HepG2 (cell line): ENCODE data around the gene PRSS12. TPM values are rescaled to one million over a fixed set of nuclear protein-coding genes. Genes with fewer than 3 reads are reported as not detected.
A peak's percentile ranks its signal among the peaks of the same experiment; 100 is the strongest.
"Not testable (repeated sequence)": the region's sequence is repeated elsewhere in the genome, so short reads cannot be mapped to it uniquely, and the experiment has no call there.

Experiments used
- ATAC-seq: fragments of 200-7000 bp; cut with Tn5 transposase; 3 replicates; pipeline ENCODE4 v1.9.1; 2020; ENCODE audit warnings: mild to moderate bottlenecking, moderate library complexity
- BruUV-seq: library from RNA; stranded (reverse); fragments of 400-500 nt; replicated peaks from 2 replicates; lab custom pipeline; 2021; lab: Mats Ljungman, UMichigan
- CTCF ChIA-PET: fragments of 300-600 bp; formaldehyde crosslinking; extraction: SDS; loops from one replicate; lab custom pipeline; 2021; ENCODE audit warnings: low total read pairs, inconsistent platforms, low intra/inter-chr PET ratio; lab: Yijun Ruan, JAX
- POLR2A ChIA-PET: fragments of 350-600 bp; sonication (Branson Sonifier 250); formaldehyde crosslinking; loops from one replicate; lab custom pipeline; 2020; ENCODE audit warnings: antibody characterized with exemption, inconsistent platforms; lab: Yijun Ruan, JAX
- DNase-seq: peaks from one replicate; pipeline ENCODE4 v3.0.0-alpha.2; 2015; ENCODE audit warnings: low spot score
- FAIRE-seq: peaks from 3 replicates; lab custom pipeline; 2011; peaks lifted over from hg19 to GRCh38; lab: Jason Lieb, UNC
- H2AFZ ChIP-seq: one replicate; pipeline ENCODE4 v1.6.1; 2011; ENCODE audit warnings: low read length, inconsistent platforms
- H3K27ac ChIP-seq: fragments of 300-600 bp; 3 replicates; pipeline ENCODE4 v1.8.0; 2011; ENCODE audit warnings: mixed run types, mild to moderate bottlenecking, mixed read lengths, low read length, inconsistent platforms; ENCODE audit not compliant: insufficient read depth; ENCODE audit errors: extremely low read length
- H3K27me3 ChIP-seq, 2 experiments: fragments of 200-600 bp in 1 of 2; 2 replicates in 1 of 2; 3 replicates in 1 of 2; pipeline versions ENCODE4 v1.6.0 to v1.8.0; 2011; ENCODE audit warnings: low read length in 2 of 2, mild to moderate bottlenecking in 2 of 2, moderate library complexity in 2 of 2, inconsistent platforms in 1 of 2; ENCODE audit not compliant: insufficient read depth in 2 of 2, control insufficient read depth in 1 of 2
- H3K36me3 ChIP-seq, 2 experiments: fragments of 200-600 bp in 1 of 2; replicated peaks in 1 of 2; 2 replicates in 1 of 2; 3 replicates in 1 of 2; pipeline versions ENCODE4 v1.5.1 to v1.8.0; 2011; ENCODE audit warnings: low read length in 2 of 2, inconsistent platforms in 1 of 2; ENCODE audit not compliant: insufficient read depth in 2 of 2, control insufficient read depth in 1 of 2
- H3K4me1 ChIP-seq: 2 replicates; pipeline ENCODE4 v1.5.1; 2012; ENCODE audit warnings: low read length, inconsistent platforms; ENCODE audit not compliant: insufficient read depth
- H3K4me2 ChIP-seq: 2 replicates; pipeline ENCODE4 v1.6.0; 2011; ENCODE audit warnings: low read depth, low read length, inconsistent platforms
- H3K4me3 ChIP-seq, 3 experiments: fragments of 200-600 bp in 1 of 3; sonication (generic), shearing (Covaris generic) in 1 of 3; replicated peaks in 1 of 3; 2 replicates each; pipeline ENCODE4 v1.5.1; 2011 to 2016; ENCODE audit warnings: low read length in 3 of 3, inconsistent platforms in 2 of 3, low read depth in 2 of 3, mild to moderate bottlenecking in 2 of 3, control low read depth in 1 of 3, mixed read lengths in 1 of 3; ENCODE audit not compliant: insufficient read depth in 1 of 3
- H3K79me2 ChIP-seq: one replicate; pipeline ENCODE4 v1.6.1; 2011; ENCODE audit warnings: low read length, inconsistent platforms; ENCODE audit not compliant: insufficient read depth
- H3K9ac ChIP-seq: 2 replicates; pipeline ENCODE4 v1.6.0; 2011; ENCODE audit warnings: mild to moderate bottlenecking, low read depth, low read length, inconsistent platforms; ENCODE audit not compliant: insufficient read depth
- H3K9me3 ChIP-seq: 2 replicates; pipeline ENCODE4 v1.5.1; 2012; ENCODE audit warnings: mild to moderate bottlenecking, low read length
- H4K20me1 ChIP-seq: 2 replicates; pipeline ENCODE4 v1.6.0; 2011; ENCODE audit warnings: inconsistent platforms, mild to moderate bottlenecking, low read length, moderate library complexity; ENCODE audit not compliant: insufficient read depth
- CBX1 ChIP-seq: IDR thresholded peaks from one replicate; pipeline ENCODE4 v1.6.1; 2016; ENCODE audit warnings: antibody characterized with exemption, low read depth
- MAFF ChIP-seq: IDR thresholded peaks from 2 replicates; pipeline ENCODE4 v1.6.1; 2011; ENCODE audit warnings: low read depth, low read length, improper control_type of control experiment
- NFE2L1 ChIP-seq: sonication (generic); formaldehyde crosslinking; IDR thresholded peaks from 2 replicates; pipeline ENCODE4 v1.4.0; 2020; ENCODE audit warnings: missing genetic modification reagents, mild to moderate bottlenecking, borderline replicate concordance
- ZNF326 ChIP-seq: sonication (generic); formaldehyde crosslinking; IDR thresholded peaks from 2 replicates; pipeline ENCODE4 v1.4.0; 2020; ENCODE audit warnings: missing genetic modification reagents, borderline replicate concordance
- ZNF557 ChIP-seq: sonication (generic); formaldehyde crosslinking; IDR thresholded peaks from 2 replicates; pipeline ENCODE4 v1.4.0; 2020; ENCODE audit warnings: missing genetic modification reagents
- ZNF724P ChIP-seq: sonication (generic); formaldehyde crosslinking; IDR thresholded peaks from 2 replicates; pipeline ENCODE4 v1.8.0; 2022; ENCODE audit warnings: missing genetic modification reagents, borderline replicate concordance
- WGBS: methylation state at CpG from one replicate; pipeline ENCODE4 v1.1.6; 2017; ENCODE audit warnings: low lambda C conversion rate; 5-methylcytosine and 5-hydroxymethylcytosine counted together
- in situ Hi-C: cut with HindIII; loops from 2 replicates; pipeline ENCODE4 v1.10.0; 2017; ENCODE audit warnings: low pct_unique_long_range_greater_than_20kb; ENCODE audit not compliant: extremely low pct_ligation_motif_present
- intact Hi-C: fragments of 100-400 bp; cut with micrococcal nuclease; formaldehyde crosslinking; loops from one replicate; pipeline ENCODE4 v1.10.0; 2022; ENCODE audit not compliant: unreplicated experiment
- polyA plus RNA-seq, 8 experiments: library from polyadenylated mRNA; depleted of rRNA in 3 of 8; stranded (reverse) in 7 of 8; unstranded in 1 of 8; fragments of >200 nt; fragmentation: Illumina TruSeq in 4 of 8; extraction: Trizol in 4 of 8; gene quantifications; 2 replicates each; pipeline versions ENCODE4 v1.2.1 to v1.2.3, GENCODE V29; 2011 to 2016; ENCODE audit warnings: low read depth in 4 of 8, missing spikeins in 1 of 8, mixed read lengths in 1 of 8; ENCODE audit not compliant: insufficient read depth in 1 of 8
- total RNA-seq, 5 experiments: library from RNA; depleted of rRNA; stranded (reverse); fragments of >200 nt; fragmentation: Illumina TruSeq; extraction: Trizol; gene quantifications; 2 replicates each; pipeline ENCODE4 v1.2.3, GENCODE V29; 2016; ENCODE audit warnings: low read depth in 1 of 5
- TF ChIP-seq, protein P1 (sequence below), 2 experiments: sonication (generic) in 1 of 2; formaldehyde crosslinking in 1 of 2; IDR thresholded peaks; 2 replicates each; pipeline versions ENCODE4 v1.6.1 to v1.9.0; 2014 to 2022; ENCODE audit warnings: antibody characterized with exemption in 1 of 2, borderline replicate concordance in 1 of 2, inconsistent platforms in 1 of 2, low read depth in 1 of 2, missing genetic modification reagents in 1 of 2
- TF ChIP-seq, protein P2 (sequence below): sonication (generic); formaldehyde crosslinking; IDR thresholded peaks from 2 replicates; pipeline ENCODE4 v1.4.0; 2020; ENCODE audit warnings: mild to moderate bottlenecking, missing genetic modification reagents

PRSS12 gene
- total and polyA plus RNA-seq, 2 of the 13 experiments (the other 11 are each of a cell fraction or from before 2014, with no cell fraction given) = 0.02 TPM; not detected in 1

DNA sequence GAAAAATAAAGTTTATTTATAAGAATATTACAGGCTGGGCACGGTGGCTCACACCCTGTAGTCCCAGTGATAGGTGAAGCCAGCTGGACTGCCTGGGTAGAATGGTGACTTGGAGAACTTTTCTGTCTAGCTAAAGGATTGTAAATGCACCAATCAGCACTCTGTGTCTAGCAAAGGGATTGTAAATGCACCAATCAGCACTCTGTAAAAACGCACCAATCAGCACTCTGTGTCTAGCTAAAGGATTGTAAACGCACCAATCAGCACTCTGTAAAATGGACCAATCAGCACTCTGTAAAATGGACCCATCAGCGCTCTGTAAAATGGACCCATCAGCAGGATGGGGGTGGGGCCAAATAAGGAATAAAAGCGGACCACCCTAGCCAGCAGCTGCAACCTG lies 39.7 kb upstream of the PRSS12 start:
- CTCF ChIA-PET, H3K36me3 ChIP-seq, DNase-seq, ATAC-seq, H3K4me2 ChIP-seq, BruUV-seq, H3K27ac ChIP-seq, POLR2A ChIA-PET, H3K9me3 ChIP-seq, H3K4me1 ChIP-seq, in situ Hi-C loops, H3K79me2 ChIP-seq, H3K4me3 ChIP-seq, H3K9ac ChIP-seq, FAIRE-seq, H3K27me3 ChIP-seq, H2AFZ ChIP-seq, intact Hi-C loops, H4K20me1 ChIP-seq: not testable (repeated sequence)
- TF ChIP-seq MAFF = 0 out of 2 replicates have a peak, but pooled peaks have one; percentile 13
- 35% methylated on average over 5 of the region's 5 CpGs for WGBS

DNA sequence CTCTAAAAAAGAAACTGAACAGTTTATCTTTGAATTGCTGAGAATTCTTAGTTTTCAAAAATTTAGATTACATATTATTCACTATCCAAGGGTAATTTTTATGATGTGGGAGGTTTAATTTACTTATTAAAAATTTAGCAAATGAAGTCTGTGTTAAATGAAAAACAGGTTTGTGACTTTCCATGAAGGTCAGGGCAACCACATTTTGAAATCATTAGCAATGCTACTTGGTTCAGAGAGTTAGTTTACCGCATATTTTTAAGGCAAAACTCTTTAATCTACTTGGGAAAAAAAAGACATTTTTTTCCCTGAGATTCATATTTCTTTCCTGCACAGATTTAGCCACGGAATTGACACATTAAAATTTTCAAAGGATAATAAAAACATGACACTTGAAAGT lies 37.3 kb upstream of the PRSS12 start:
- Histone ChIP-seq H3K4me1 (no peaks in the 10 kb centered on the region), H3K36me3 (no peaks in the 10 kb centered on the region), H3K9me3 (no peaks in the 10 kb centered on the region), H3K27ac (no peak overlapping the region), H2AFZ (no peak overlapping the region), H3K27me3 (no peaks in the 10 kb centered on the region), H3K4me3 (no peak overlapping the region), H4K20me1 (no peaks in the 10 kb centered on the region), H3K4me2 (no peak overlapping the region), H3K9ac (no peak overlapping the region), H3K79me2 (no peaks in the 10 kb centered on the region)
- POLR2A ChIA-PET = no interaction called here
- no peak for DNase-seq
- CTCF ChIA-PET = no interaction called here
- intact Hi-C loops (no loop called here), in situ Hi-C loops (no loop called here)
- BruUV-seq = no TSS peak
- WGBS = 19% methylated on average over 2 of the region's 2 CpGs
- no peak for FAIRE-seq
- ATAC-seq = no peak
- TF ChIP-seq CBX1 = no peak
- TF ChIP-seq, protein P1, sequence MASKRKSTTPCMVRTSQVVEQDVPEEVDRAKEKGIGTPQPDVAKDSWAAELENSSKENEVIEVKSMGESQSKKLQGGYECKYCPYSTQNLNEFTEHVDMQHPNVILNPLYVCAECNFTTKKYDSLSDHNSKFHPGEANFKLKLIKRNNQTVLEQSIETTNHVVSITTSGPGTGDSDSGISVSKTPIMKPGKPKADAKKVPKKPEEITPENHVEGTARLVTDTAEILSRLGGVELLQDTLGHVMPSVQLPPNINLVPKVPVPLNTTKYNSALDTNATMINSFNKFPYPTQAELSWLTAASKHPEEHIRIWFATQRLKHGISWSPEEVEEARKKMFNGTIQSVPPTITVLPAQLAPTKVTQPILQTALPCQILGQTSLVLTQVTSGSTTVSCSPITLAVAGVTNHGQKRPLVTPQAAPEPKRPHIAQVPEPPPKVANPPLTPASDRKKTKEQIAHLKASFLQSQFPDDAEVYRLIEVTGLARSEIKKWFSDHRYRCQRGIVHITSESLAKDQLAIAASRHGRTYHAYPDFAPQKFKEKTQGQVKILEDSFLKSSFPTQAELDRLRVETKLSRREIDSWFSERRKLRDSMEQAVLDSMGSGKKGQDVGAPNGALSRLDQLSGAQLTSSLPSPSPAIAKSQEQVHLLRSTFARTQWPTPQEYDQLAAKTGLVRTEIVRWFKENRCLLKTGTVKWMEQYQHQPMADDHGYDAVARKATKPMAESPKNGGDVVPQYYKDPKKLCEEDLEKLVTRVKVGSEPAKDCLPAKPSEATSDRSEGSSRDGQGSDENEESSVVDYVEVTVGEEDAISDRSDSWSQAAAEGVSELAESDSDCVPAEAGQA (IDR thresholded peaks at IDR 0.05; ENCODE audit: low read depth) = no peak
- TF ChIP-seq, protein P1 (CRISPR knock-in tag; IDR thresholded peaks at IDR 0.05; ENCODE audit: borderline replicate concordance) = no peak
- TF ChIP-seq ZNF326 (CRISPR knock-in tag) = no peak
- TF ChIP-seq ZNF557 (CRISPR knock-in tag) = no peak
- TF ChIP-seq NFE2L1 = no peak
- TF ChIP-seq ZNF724P = no peak
- TF ChIP-seq, protein P2, sequence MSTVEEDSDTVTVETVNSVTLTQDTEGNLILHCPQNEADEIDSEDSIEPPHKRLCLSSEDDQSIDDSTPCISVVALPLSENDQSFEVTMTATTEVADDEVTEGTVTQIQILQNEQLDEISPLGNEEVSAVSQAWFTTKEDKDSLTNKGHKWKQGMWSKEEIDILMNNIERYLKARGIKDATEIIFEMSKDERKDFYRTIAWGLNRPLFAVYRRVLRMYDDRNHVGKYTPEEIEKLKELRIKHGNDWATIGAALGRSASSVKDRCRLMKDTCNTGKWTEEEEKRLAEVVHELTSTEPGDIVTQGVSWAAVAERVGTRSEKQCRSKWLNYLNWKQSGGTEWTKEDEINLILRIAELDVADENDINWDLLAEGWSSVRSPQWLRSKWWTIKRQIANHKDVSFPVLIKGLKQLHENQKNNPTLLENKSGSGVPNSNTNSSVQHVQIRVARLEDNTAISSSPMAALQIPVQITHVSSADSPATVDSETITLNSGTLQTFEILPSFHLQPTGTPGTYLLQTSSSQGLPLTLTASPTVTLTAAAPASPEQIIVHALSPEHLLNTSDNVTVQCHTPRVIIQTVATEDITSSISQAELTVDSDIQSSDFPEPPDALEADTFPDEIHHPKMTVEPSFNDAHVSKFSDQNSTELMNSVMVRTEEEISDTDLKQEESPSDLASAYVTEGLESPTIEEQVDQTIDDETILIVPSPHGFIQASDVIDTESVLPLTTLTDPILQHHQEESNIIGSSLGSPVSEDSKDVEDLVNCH (CRISPR knock-in tag) = no peak
